ENCODE results near the gene ZBTB25.

Gene ZBTB25

DNA sequence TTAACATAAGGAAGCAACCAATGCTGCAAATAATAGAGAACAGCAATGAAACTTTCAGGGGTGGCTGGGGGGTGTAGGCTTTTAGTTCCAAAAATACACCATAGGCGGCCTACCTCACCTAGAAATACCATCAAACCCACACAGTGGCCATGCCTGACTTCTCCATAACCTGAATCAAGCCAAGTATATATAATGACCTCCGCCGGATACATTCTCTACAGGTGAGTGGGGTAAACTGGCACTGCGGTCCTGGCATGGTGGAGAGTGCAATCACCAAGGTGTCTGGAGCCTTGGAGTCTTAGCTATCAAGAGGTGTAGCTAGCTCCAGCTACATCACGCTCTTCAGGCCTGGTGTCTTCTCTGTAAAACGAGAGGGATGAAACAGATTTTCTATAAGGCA lies 1.2 kb downstream of the ZBTB25 start:
- H3K4me3 ChIP-seq (ENCODE audit: low read length in 2 of 2): peak overlapping the region; percentile 66 to 93
- H3K36me3 ChIP-seq (ENCODE audit: control insufficient read depth in 2 of 2, insufficient read depth in 2 of 2, low read length in 2 of 2): no peaks in the 10 kb centered on the region
- peaks cover 21% of the 10 kb centered on the region for H3K4me1 ChIP-seq (ENCODE audit: control insufficient read depth, insufficient read depth, low read length)

DNA sequence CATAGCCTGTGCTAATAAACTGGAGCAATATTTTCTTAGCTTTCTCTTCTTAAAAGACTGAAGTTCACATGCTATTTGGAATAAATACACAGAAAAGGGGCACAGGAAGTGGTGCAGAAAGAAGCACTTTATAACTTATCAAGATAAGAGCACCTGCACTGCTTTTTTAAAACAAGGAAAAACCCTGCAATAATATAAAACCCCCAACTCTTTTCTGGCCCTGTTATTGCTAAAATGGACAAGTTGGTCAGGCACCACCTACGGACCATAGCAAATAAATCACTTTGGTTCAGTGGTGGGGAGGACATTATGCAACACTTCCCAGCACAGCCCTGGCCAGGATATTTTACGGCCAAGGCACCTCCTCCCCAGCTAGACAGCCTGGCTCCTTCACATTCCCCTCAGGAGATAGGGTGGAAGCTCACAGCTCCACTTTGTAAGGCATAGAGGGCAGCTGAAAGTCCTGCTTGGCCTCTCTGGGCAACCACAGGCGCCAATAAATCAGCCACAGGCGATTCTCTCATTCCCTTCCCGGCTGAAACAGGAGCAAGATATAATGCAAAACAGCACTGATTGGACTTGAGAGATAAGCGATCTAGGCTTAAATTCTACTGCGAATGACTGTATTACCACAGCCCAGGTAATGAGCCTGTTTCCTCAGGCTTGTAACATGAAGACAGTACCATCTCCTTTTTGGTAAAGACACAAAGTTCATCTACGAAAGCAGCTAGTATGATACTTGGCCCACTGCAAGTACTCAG lies 2.0 kb downstream of the ZBTB25 start:
- Histone ChIP-seq H3K36me3 (ENCODE audit: control insufficient read depth in 2 of 2, insufficient read depth in 2 of 2, low read length in 2 of 2) (no peaks in the 10 kb centered on the region), H3K9me3 (ENCODE audit: control insufficient read depth in 2 of 2, low read length in 2 of 2) (no peaks in the 10 kb centered on the region), H3K9ac (ENCODE audit: low read length in 2 of 2) (peak overlapping the region; percentile 37 to 93), H3K27me3 (ENCODE audit: control insufficient read depth in 1 of 2, insufficient read depth in 2 of 2, low read length in 2 of 2) (no peaks in the 10 kb centered on the region), H3K4me1 (ENCODE audit: control insufficient read depth, insufficient read depth, low read length) (peaks cover 19% of the 10 kb centered on the region), H3K27ac (ENCODE audit: low read length) (peak overlapping the region; percentile 99), H3K4me3 (ENCODE audit: low read length in 2 of 2) (peak overlapping the region; percentile 10 to 93)

More for the DNA sequence above, 1.2 kb downstream of the ZBTB25 start:
- H3K27ac ChIP-seq (ENCODE audit: low read length): peak overlapping the region; percentile 99
- peak overlapping the region; percentile 93 to 96 for H3K9ac ChIP-seq (ENCODE audit: low read length in 2 of 2)
- no peaks in the 10 kb centered on the region for H3K27me3 ChIP-seq (ENCODE audit: control insufficient read depth in 1 of 2, insufficient read depth in 2 of 2, low read length in 2 of 2)
- H3K9me3 ChIP-seq (ENCODE audit: control insufficient read depth in 2 of 2, low read length in 2 of 2): no peaks in the 10 kb centered on the region

DNA sequence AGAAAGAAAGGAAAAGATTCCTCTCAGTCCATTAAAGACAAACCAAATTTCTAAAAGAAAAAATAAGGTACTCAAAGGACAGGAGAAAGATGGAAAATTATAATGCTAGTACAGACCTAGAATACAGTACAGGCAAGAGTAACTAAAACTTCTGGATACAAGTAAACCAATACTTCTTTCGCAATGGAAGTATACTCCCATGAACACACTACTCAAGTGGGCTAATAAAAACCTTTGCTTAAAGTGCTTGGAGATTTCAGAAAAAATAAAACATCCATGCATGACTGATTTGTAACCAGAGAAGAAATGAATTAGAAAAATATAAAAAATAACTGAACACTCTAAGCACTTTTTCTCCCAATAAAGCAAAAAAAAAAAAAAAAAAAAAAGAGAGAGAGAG lies 3.5 kb downstream of the ZBTB25 start:
- Histone ChIP-seq H3K9ac (ENCODE audit: low read length in 2 of 2) (no peak overlapping the region), H3K4me1 (ENCODE audit: control insufficient read depth, insufficient read depth, low read length) (peaks cover 19% of the 10 kb centered on the region), H3K27me3 (ENCODE audit: control insufficient read depth in 1 of 2, insufficient read depth in 2 of 2, low read length in 2 of 2) (no peaks in the 10 kb centered on the region), H3K27ac (ENCODE audit: low read length) (no peak overlapping the region), H3K4me3 (ENCODE audit: low read length in 2 of 2) (no peak overlapping the region), H3K36me3 (ENCODE audit: control insufficient read depth in 2 of 2, insufficient read depth in 2 of 2, low read length in 2 of 2) (peaks cover 0 to 2% of the 10 kb centered on the region in 2 donors), H3K9me3 (ENCODE audit: control insufficient read depth in 2 of 2, low read length in 2 of 2) (no peaks in the 10 kb centered on the region)

DNA sequence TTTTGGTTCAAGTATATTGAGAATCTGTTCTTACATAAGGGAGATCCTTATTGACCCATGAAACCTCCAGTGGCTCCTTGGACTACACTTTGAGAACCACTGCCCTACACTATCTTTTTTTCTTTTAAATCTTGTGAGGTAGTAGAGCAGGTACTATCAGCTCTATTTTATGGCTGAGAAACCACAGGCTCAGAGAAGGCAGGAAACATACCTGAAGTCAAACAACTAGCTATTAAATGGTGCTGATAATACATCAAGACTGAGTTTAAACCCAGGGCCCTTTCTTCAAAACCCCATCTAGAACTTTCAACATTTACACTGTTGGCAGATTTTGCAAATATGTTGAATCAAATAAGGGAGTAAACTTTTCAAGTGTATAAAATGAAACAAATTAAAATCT lies 6.9 kb downstream of the ZBTB25 start:
- Histone ChIP-seq H3K36me3 (ENCODE audit: control insufficient read depth in 2 of 2, insufficient read depth in 2 of 2, low read length in 2 of 2) (peaks cover 0 to 4% of the 10 kb centered on the region in 2 donors), H3K9me3 (ENCODE audit: control insufficient read depth in 2 of 2, low read length in 2 of 2) (no peaks in the 10 kb centered on the region), H3K27ac (ENCODE audit: low read length) (no peak overlapping the region), H3K4me1 (ENCODE audit: control insufficient read depth, insufficient read depth, low read length) (peaks cover 6% of the 10 kb centered on the region), H3K9ac (ENCODE audit: low read length in 2 of 2) (no peak overlapping the region), H3K27me3 (ENCODE audit: control insufficient read depth in 1 of 2, insufficient read depth in 2 of 2, low read length in 2 of 2) (no peaks in the 10 kb centered on the region), H3K4me3 (ENCODE audit: low read length in 2 of 2) (no peak overlapping the region)

DNA sequence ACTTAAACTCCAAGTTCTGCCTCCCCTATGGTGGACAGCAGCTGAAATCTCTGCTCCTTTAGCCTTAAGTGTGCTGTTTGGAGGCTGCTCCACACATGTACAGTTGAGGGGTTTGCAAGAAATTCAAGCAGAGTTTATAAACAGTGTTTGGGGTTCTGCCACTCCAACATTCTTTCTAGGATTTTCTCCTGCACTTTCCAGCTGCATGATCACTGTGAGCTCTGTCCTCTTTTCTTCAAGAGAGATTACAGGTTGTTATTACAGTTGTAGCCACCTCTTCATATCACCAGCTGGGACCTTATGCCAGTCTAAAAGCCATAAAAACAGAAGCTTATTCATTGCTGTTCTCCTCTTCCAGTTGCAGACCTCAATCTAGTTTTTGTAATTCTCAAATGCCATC lies 8.4 kb downstream of the ZBTB25 start:
- Histone ChIP-seq H3K4me3 (ENCODE audit: low read length in 2 of 2) (no peak overlapping the region), H3K27me3 (ENCODE audit: control insufficient read depth in 1 of 2, insufficient read depth in 2 of 2, low read length in 2 of 2) (no peaks in the 10 kb centered on the region), H3K36me3 (ENCODE audit: control insufficient read depth in 2 of 2, insufficient read depth in 2 of 2, low read length in 2 of 2) (peaks cover 4 to 11% of the 10 kb centered on the region in 2 donors), H3K4me1 (ENCODE audit: control insufficient read depth, insufficient read depth, low read length) (no peaks in the 10 kb centered on the region), H3K9me3 (ENCODE audit: control insufficient read depth in 2 of 2, low read length in 2 of 2) (no peaks in the 10 kb centered on the region), H3K9ac (ENCODE audit: low read length in 2 of 2) (no peak overlapping the region), H3K27ac (ENCODE audit: low read length) (no peak overlapping the region)

DNA sequence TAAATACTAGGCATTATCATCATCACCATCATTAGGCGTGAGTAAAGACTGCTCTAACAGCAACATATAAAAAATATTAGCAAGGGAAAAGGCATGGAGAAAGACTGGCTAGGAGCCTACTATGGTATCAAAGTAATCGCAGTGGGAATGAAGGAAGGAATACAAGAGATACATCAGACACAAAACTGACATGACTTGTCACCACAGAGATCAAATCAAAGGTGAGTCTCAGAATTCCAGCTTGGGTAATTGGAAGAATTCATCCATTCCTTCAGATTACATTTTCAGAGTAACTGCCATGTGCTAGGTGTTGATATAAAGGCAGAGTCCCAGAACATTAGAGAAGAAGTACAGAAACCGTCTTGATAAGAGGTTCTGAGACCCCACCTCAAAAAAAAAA lies 10.2 kb downstream of the ZBTB25 start:
- H3K4me1 ChIP-seq (ENCODE audit: control insufficient read depth, insufficient read depth, low read length): no peaks in the 10 kb centered on the region

DNA sequence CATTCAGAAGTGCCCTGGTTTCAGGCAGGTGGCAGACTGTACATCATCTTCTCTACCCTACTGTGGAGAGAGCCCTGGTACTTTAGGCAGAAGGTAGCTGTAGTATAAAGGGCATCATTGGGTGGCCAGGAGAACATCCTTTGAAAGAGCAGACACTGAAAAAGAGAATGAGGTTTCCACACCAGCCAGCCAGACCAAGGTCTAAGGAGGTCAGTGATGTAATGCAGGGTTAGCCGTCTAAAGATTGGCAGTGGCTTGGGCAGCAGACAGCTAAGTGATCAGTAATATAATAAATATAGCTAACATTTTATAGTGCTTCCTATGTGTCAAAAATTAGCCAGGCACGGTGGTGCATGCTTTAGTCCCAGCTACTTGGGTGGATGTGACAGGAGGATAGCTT lies 12.0 kb downstream of the ZBTB25 start:
- Histone ChIP-seq H3K9ac (ENCODE audit: low read length in 2 of 2) (no peak overlapping the region), H3K4me1 (ENCODE audit: control insufficient read depth, insufficient read depth, low read length) (no peaks in the 10 kb centered on the region), H3K27ac (ENCODE audit: low read length) (no peak overlapping the region)

More for the DNA sequence above, 10.2 kb downstream of the ZBTB25 start:
- peaks cover 5 to 11% of the 10 kb centered on the region in 2 donors for H3K36me3 ChIP-seq (ENCODE audit: control insufficient read depth in 2 of 2, insufficient read depth in 2 of 2, low read length in 2 of 2)
- no peak overlapping the region for H3K4me3 ChIP-seq (ENCODE audit: low read length in 2 of 2)
- no peak overlapping the region for H3K9ac ChIP-seq (ENCODE audit: low read length in 2 of 2)
- H3K27me3 ChIP-seq (ENCODE audit: control insufficient read depth in 1 of 2, insufficient read depth in 2 of 2, low read length in 2 of 2): no peaks in the 10 kb centered on the region
- H3K9me3 ChIP-seq (ENCODE audit: control insufficient read depth in 2 of 2, low read length in 2 of 2): no peaks in the 10 kb centered on the region
- no peak overlapping the region for H3K27ac ChIP-seq (ENCODE audit: low read length)

DNA sequence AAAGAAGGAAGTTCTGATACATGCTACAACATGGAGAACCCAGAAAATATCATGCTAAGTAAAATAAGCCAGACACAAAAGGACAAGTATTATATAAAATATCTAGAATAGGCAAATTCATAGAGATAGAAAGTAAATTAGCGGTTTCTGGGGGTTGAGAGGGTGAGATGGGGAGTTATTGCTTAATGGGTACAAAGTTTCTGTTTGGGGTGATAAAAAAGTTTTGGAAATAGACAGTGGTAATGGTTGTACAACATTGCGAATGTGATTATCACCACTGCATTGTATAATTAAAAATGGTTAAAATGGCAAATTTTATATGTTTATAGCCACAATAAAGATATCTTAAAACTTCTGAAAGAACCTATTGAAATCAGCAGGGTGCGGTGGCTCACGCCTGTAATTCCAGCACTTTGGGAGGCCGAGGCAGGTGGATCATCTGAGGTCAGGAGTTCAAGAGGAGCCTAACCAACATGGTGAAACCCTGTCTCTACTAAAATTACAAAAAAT lies 15.0 kb downstream of the ZBTB25 start:
- Histone ChIP-seq H3K4me1 (ENCODE audit: control insufficient read depth, insufficient read depth, low read length) (no peaks in the 10 kb centered on the region), H3K36me3 (ENCODE audit: control insufficient read depth in 2 of 2, insufficient read depth in 2 of 2, low read length in 2 of 2) (peaks cover 21 to 24% of the 10 kb centered on the region in 2 donors), H3K27me3 (ENCODE audit: control insufficient read depth in 1 of 2, insufficient read depth in 2 of 2, low read length in 2 of 2) (no peaks in the 10 kb centered on the region), H3K9ac (ENCODE audit: low read length in 2 of 2) (no peak overlapping the region), H3K27ac (ENCODE audit: low read length) (no peak overlapping the region), H3K9me3 (ENCODE audit: control insufficient read depth in 2 of 2, low read length in 2 of 2) (no peaks in the 10 kb centered on the region), H3K4me3 (ENCODE audit: low read length in 2 of 2) (no peak overlapping the region)

More for the DNA sequence above, 12.0 kb downstream of the ZBTB25 start:
- Histone ChIP-seq H3K36me3 (ENCODE audit: control insufficient read depth in 2 of 2, insufficient read depth in 2 of 2, low read length in 2 of 2) (peaks cover 17 to 27% of the 10 kb centered on the region in 2 donors), H3K4me3 (ENCODE audit: low read length in 2 of 2) (no peak overlapping the region), H3K9me3 (ENCODE audit: control insufficient read depth in 2 of 2, low read length in 2 of 2) (no peaks in the 10 kb centered on the region), H3K27me3 (ENCODE audit: control insufficient read depth in 1 of 2, insufficient read depth in 2 of 2, low read length in 2 of 2) (no peaks in the 10 kb centered on the region)

DNA sequence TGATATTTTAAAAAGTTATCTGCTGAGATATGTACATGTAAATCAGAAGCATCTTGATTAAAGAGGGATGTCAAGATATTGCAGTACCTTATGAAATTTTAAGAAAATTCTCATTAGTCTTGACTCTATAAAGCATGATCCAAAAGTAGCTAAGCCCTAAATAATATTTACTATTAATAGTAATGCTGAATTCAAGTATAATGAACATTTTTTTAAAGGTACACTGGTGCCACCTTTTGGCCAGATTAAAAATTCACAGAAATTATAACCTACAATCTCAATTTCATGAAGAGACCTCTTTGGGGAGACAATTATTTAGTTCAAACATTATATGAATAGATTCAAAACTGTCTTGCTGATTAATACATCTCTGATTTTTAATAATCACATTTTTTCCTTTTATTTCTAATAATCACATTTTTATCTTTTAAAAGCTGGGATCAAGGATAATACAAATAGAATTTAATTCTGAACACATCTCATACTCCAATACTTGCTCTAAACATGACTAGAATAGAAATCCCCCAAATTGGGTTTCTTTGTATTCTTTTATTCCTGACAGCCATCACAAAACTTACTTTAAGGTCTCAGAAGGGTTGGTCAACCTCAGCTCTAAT lies 24.9 kb downstream of the ZBTB25 start:
- Histone ChIP-seq H3K27ac (ENCODE audit: low read length) (no peak overlapping the region), H3K27me3 (ENCODE audit: control insufficient read depth in 1 of 2, insufficient read depth in 2 of 2, low read length in 2 of 2) (no peaks in the 10 kb centered on the region), H3K9me3 (ENCODE audit: control insufficient read depth in 2 of 2, low read length in 2 of 2) (no peaks in the 10 kb centered on the region), H3K4me3 (ENCODE audit: low read length in 2 of 2) (no peak overlapping the region), H3K36me3 (ENCODE audit: control insufficient read depth in 2 of 2, insufficient read depth in 2 of 2, low read length in 2 of 2) (peaks cover 3 to 5% of the 10 kb centered on the region in 2 donors), H3K4me1 (ENCODE audit: control insufficient read depth, insufficient read depth, low read length) (no peaks in the 10 kb centered on the region), H3K9ac (ENCODE audit: low read length in 2 of 2) (no peak overlapping the region)

DNA sequence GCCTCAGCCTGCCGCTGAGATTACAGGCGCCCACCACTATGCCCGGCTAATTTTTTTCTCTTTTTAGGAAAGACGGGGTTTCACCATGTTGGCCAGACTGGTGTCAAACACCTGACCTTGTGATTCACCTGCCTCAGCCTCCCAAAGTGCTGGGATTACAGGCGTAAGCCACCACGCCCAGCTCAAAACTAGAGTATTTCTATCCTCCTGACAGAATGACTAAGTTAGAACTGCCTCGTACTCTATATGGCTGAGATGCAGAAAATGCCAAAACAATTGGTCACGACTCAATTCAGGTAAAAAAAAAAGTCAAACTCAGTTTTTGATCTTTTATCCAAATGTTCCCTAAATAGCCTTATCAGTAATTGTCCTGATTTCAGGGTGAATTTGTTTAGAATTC lies 27.2 kb downstream of the ZBTB25 start:
- H3K4me3 ChIP-seq (ENCODE audit: low read length in 2 of 2): no peak overlapping the region
- no peaks in the 10 kb centered on the region for H3K9me3 ChIP-seq (ENCODE audit: control insufficient read depth in 2 of 2, low read length in 2 of 2)
- no peak overlapping the region for H3K27ac ChIP-seq (ENCODE audit: low read length)
- no peak overlapping the region for H3K9ac ChIP-seq (ENCODE audit: low read length in 2 of 2)
- H3K4me1 ChIP-seq (ENCODE audit: control insufficient read depth, insufficient read depth, low read length): no peaks in the 10 kb centered on the region
- H3K27me3 ChIP-seq (ENCODE audit: control insufficient read depth in 1 of 2, insufficient read depth in 2 of 2, low read length in 2 of 2): no peaks in the 10 kb centered on the region
- peaks cover 3 to 5% of the 10 kb centered on the region in 2 donors for H3K36me3 ChIP-seq (ENCODE audit: control insufficient read depth in 2 of 2, insufficient read depth in 2 of 2, low read length in 2 of 2)
